Measurements from ENCODE around the gene HSPH1.
A peak's percentile ranks its signal among the peaks of the same experiment; 100 is the strongest.

HSPH1 gene

DNA sequence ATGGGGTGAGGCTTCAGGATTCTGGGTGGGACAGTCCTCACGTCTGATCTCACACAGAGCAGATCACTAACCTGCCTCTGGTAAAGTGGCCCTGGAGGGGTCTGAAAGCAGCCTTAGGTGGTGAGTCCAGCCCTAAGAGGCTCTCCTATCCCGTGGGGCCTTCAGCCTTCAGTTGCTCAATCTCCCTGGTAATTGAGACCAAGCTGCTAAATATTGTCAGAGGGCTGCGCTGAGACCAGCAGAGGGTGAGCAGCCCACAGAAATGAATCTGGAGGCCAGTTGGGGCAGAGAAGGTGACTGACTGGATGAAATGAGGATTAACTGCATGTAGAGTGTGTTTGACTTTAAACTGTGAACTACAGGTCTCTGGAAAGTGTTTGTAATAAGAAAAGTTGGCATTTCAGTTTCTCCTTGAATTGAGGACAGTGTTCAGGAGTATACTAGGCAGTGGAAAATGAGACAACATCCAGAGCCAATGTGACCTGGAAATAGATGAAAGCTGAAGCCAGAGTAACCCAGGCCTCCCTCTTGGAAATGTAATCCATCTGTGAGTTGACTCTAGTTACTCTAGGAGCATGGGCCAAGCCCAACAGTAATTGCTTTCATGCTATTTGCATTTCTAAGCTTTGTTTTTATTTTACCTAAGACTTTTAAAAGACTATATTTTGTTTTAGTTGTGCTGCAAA, 14.3 kb upstream of the HSPH1 start:
- no peak for DNase-seq

DNA sequence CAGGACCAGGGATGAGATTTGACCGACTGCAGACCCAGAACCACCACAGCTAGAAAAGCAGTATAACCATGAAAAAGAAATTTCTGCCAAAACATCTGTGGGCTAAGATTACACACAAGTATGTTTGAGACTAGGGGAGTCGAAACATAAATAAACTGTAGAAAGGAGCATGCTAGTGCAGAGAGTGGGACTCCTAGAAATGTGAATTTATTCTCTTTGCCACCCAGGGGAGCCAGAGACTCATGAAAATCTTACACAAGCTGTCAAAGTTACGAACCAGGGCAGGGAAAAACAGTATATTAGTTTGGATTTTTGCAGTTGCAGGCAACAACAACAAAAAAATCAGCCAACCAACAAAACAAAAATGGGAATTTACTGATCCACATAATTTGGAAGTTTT, 12.3 kb upstream of the HSPH1 start:
- DNase-seq: no peak

DNA sequence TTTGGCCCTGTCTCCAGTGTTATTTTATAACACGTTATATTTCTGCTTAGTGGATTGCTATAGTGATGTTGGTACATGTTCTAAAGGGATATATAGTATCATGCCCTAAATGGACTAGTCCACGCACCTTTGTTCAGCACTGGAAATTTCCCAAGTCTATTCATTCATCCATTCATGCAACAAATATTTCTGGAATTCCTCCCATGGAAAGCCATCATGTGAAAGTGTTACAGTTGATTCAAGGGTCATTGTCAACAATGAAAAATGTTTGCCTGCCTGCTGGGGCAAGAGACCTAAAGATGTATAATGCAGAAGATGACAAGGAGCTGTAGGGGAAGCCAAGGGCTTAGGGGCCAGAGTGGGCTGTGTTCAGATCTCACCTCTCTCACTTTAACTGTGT, 10.8 kb upstream of the HSPH1 start:
- DNase-seq: no peak

DNA sequence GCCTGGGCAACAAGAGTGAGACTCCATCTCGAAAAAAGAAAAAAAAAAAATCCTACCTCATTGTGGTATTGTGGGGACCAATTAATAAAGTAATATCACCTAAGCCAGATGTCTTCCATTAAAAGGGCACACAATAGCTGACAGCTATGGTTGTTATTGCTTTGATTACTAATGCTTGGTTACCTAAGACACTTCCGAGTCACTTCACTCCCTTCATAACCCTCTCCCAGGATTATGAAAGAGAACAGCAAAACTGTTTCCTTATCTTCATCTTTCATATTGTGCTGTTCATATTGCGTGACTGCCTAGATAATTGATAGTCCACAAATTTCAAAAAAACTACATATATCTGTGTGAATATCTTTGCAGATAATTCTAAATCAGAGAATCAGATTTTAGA, 10.3 kb upstream of the HSPH1 start:
- DNase-seq: no peak

DNA sequence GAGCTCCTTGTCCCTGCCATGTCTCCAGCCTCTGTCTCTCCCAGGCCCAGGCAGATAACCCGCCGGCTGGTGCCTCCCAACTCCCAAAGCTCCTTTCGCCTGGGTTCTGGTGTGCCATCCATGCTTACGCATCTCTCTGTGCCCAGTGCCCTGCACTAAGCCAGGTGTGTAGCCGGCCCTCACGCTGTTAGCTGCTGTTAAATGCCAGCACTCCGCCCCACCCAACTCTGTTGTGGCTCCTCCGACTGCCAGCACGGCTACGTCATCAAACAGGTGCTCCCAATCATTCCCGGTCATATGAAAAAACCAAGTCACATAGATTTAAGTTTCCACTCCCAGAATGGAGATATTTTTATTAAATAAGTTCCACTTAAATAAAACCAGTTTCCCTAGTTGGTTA, 7.0 kb upstream of the HSPH1 start:
- no peak for DNase-seq

DNA sequence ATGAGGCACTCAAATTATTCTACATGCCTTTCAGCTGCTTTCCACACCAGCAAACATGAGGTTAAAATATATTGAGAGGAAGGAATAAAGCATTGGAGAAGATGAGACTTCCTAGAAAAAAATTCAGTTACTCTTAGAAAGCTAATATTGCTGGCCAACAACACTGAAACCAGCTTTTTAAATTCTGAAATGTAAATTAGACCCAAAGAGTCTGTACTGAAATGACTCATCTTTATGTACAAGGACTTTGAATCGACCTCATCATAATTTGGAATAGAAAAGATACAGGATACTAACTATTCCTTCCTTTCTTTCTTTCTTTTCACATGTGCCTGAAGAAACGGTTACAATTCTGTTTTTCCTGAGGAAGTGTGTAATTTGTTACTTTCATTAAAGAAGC, 6.5 kb upstream of the HSPH1 start:
- DNase-seq: no peak

DNA sequence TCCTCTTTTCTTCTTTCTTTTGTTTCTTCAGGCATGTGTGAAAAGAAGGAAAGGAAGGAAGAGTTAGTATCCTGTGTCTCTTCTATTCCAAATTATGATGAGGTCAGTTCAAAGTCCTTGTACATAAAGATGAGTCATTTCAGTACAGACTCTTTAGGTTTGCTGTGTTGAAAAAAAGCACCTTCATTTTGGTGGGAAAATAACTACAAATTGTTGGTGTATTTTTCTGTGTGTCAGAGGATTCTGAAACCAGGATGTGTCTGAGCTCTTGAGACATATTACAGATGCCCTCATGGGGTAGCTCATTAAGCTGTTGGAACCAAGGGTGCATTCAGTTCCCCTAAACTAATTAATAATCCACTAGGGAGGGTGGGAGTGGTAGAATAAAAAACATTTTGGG, 5.8 kb upstream of the HSPH1 start:
- DNase-seq: no peak

DNA sequence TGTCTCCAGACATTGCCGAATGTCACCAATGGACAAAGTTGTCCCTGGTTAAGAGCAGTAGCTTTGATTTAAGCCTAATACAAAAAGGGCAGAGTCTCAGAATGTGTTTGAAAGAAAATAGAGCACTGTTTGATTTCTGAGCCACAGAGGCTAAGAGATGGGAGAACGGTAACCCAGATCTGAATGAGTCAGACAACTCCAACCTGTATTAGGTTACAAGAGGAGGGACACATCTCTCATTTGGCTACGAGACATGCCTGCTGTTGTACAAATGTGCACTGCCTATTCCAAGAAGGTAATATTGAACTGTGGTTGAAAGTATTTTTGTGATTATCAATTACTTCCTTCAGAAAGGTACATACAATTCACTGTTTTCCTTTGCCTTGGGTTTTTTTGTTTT, 4.9 kb upstream of the HSPH1 start:
- DNase-seq: no peak

DNA sequence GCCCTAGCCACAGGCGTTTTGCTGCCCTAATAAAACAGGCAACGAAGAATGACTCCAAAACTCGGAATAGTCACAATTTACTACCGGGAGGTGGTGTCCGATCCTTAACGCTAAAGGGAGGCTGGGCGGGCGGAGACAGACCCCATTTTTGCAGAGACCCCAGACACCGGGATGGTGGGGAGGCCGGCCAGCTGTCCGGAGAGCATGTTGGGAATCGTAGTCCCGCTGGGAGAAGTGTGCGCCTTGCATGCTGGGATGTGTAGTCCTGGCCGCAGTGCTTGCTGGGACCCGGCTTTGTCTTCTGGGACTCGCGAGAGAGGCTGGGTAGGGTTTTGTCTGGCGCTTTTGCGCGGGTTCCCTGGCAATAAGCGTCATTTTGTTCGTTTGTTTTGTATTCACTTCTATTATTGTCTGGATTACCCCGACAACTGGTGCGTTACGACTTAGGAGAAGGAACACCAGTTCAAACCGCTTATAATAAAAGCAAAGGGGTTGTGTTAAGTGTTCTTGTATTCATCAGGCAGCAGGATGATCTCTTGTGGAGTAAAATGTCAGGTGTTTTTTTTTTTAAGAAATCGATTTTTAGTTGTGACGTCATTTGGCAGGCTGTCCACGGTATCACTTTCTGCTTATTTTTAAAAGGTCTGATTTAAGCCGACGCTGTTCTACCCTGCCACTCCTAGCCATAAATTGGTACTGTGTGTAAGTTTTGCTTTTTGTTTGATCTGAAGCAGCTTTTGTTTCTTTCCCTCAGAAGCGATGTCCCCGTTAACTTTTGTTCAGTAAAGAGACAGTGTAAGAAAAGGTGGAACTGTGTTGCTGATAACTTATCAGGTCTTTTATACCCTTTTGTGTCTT, 676 bp upstream of the HSPH1 start:
- DNase-seq: peak; percentile 96

DNA sequence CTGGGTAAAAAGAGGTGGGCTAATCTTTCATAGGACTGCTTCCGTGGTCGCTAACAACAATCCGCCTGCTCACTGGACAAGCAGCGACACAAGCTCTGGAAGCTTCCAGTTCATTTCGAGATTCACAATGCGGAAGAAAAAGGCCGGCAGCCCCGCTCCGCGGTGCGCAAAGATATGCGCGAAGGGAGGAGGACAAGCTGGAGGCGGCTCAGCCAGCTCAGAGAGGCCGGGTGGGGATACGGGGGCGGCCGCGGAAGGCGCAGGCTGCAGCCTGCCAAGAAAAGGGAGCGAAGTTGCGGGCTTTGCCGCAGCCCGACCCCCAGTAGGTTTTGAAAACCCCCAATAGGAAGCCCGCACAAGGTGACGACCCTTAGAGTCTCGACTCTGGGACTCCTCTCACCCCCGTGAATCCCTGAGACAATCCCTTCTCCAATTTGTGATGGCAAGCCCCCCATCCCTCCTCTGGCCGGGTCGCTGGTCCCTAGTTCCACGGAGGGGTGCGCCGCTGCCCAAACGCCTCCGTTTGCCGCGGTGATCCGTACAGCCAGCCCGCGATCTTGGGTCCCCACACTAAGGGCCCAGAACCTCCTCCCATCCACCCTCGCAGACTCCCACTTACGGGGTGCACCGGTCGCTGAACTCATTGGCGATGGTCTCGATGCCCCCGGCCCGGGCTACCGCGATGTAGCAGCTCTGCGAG, 697 bp downstream of the HSPH1 start:
- DNase-seq: no peak

DNA sequence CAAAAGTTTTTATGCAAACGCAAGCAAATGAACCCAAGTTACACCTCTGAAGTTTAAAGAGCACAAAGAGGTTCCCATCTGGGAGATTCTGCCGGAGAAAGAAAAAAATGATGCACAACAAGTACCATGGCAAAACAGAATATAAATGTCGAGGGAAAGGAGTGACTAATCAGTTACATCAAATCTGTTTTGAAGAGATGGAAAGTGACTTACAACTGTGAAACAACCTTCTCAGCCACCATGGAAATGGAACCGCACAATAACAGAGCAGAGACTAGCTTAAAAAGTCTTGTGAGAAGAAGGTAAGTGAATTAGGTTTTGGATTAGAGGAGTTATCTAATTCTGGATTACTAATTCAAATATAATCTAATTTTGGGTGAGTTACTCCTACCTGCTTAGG, 2.4 kb downstream of the HSPH1 start:
- no peak for DNase-seq

DNA sequence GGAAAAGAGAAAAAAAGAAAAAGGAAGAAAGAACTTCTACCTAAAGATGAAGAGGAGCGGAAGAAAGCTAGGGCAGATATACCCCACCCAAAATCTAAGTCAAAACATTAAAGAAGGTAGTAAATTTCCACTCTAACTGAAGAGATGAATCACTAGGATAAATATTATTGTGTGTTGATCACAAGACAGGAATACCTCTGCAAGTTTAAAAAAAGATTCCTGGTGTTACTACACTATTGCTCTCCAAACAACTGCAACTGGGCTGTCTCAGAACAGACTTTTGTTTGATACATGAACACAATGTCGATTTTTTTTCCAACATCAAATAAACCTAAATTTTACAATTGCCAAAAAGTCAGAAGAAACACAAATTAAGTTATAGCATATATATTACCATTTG, 6.8 kb downstream of the HSPH1 start:
- no peak for DNase-seq

DNA sequence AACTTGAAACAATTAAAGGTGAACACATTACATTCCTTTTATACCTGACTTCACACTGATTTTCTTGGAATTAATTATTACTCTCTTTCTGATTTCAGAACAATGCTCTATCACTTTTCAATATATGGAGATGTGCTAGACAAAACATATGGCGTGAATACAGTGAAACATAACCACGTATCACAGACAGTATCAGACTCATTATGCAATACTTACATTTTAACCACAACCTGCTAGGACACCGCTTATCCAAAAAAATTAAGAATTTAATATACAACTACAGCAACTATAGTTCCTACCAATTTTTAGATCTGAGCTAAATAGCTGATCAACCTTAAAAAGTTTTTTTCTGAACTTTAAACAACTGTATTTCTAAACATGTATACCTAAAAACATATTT, 9.9 kb downstream of the HSPH1 start:
- no peak for DNase-seq

DNA sequence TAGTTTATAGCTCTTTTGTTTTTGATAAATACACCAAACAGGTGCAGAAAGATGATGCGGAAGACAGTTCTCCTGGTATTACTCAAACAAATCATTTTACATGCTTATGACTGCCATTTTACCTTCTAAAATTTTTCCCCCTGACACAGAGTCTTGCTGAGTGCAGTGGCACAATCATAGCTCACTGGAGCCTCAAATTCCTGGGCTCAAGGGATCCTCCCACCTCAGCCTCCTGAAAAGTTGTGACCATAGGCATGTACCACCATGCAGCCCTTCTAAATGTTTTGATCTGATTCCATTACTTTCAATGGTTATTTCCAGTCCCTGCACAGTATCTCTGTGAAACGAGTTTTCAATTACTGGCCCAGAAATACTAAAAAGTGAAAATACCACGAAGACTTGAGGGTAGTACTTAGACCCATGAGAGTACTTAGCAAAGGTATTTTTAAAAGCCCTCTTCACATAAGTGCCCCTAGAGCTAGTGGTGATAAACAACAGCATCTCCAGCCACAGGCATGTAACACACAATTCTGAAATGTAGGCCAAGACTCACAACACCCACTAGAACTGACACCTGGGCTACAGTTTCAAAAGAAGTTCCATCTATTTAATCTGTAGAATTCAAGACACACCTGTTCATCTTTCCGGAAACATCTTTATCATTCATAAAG, 11.3 kb downstream of the HSPH1 start:
- no peak for DNase-seq

DNA sequence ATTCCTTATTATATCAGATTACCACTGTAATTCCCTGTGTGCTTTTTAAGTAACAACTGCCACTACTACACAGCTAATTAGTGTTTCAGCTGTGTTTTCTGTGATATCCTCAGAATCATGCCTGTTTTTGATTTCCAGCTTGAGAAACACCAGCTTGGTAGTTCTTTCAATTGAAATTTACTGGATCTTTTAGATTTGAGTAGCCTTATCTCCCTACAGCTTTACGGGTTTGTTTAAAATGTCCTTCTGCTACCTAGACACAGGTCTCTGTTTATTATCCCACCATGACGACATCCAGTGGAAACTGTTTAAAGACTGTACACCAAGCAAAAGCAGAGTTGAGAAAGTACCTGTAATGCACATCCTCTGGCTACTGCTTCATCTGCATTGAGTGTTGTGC, 12.1 kb downstream of the HSPH1 start:
- DNase-seq: no peak

DNA sequence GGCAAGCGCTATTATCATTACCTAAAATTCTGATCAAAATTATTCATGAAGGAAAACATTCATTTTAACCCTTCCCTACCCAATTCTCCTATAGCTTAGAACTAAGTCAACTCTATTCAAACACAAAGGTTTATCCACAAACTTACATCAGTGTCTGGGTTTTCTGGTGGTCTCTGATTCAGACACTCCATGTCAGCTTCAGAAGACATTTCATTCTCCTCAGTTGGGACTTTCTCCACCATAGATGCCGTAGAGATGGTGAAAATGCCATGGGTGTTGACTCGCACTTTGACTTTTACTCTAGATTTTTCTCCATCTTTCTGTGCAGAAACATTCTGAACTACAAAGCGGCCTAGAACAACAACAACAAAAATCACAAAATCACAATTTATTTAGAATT, 16.3 kb downstream of the HSPH1 start:
- DNase-seq: no peak

DNA sequence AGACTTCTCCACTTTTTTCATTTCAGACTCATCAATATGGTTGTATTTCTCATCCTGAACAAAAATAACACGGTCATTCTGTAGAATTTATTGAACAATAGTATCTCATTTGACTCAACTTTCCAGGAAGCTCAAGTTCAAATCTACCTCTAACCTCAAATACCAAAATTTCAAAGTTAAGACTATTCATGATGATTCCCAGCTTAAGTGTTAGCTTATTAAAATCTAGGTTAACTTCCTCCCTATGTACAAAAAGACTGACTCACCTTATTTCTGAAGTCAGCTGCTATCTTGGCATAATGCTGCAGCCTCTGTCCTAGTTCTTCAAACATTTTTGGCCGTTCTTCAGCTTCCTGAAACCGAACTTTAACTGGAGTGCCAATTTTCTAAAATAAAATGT, 23.2 kb downstream of the HSPH1 start:
- DNase-seq: no peak

DNA sequence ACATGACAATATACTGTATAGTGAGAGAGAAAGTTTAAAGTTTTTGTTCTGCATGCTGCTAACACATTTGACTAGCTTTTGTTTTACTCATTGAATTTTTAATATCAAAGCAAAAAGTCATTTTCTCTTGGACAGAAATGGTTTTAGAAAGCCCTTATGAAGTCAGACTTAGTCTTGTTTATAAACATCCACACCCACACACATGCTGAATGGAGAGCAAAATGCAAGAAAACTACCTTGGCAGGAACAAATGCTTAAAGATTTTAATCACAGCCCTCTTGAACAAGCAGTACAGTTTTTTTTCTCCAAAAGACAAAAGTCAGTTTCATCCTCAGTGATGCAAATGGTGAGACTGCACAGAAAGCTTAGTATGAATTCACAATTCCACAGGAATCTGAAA, 25.0 kb downstream of the HSPH1 start:
- no peak for DNase-seq

DNA sequence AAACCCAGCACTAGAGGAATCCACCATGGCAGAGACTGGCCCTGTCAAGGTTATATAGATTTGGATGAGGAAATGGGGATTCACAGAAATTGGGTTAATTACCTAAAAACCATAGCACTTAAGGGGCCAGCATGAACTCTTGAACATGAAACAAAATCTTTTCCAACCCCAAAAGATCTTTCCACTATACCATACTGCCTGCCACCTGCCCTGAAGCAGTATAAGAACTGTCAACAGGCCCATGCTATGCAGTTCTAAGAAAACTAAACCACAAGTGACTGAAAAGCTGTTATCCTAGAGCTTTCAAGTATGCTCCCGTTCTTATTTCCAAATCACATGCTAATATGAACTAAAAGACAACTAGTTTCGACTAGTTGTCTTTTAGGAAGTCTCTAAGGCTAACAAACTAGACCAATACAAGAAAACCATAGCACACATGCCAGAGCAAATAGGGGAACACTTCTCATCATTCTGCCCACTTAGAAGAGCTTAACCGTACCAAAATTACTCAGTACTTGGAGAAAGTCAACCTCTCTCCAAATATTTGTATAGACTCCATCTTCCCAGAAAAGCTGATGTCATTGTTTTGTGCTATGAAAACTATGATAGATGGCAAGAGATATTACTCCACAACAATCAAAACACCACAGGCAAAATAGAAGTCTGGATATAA, 27.5 kb downstream of the HSPH1 start:
- no peak for DNase-seq

DNA sequence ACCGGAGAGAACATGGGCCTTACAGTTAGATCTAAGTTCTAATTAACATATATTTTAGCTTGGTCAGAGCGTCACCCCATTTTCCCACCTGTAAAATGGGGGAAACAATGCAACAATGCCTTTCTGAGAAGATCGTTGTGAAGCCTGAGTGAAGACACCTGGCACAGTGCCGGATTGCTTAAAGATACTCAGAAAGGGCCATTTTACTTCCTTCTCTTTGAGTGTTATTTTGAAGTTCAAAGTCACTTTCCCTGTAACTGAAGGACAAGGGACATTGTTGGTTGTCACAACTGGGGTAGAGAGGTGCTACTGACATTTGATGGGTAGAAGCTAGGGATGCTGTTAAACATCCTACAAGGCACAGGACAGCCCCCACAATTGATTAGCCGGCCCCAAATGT, 28.1 kb downstream of the HSPH1 start:
- DNase-seq: no peak

DNA sequence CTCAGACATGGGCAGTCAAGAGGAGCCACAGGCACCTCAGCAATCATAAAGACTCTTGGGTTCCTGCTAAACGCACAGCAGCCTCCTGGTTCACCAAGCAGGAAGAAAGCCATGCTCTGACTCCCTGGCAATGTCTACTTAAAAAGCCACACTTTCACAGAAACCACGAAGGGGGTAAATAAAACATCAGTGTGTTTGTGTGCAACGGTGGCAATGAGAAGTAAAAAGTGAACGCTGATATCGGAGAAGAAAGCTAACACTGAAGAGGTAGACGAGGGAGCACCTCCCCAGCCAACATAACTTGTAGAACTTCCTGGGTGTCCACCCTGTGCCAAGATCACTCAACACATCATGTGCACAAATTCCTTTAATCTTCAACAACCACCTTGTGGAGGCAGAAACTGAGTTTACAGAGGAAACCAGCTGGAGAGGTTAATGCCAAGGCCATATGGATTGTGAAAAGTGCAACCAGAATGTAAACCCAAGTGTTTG, 30.2 kb downstream of the HSPH1 start:
- no peak for DNase-seq

DNA sequence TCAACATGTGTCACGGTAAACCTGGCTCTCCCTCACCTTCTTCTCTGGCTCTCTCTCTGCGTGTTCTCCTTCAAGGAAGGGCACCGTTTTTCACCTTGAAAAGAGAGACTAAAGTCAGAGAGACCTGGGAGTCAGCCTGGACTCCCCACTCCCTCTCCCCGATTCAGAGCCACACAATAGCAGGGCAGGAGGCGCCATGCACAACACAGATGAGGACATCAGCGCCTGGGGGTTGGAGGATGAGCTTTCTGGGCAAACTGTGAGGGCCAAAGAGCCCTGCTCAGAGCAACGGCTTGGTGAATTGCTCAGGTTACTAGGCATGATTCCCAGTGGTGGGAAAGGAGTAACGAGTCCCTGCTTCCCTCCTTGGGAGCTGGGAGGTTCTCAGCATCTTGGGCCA, 32.3 kb downstream of the HSPH1 start:
- DNase-seq: no peak

DNA sequence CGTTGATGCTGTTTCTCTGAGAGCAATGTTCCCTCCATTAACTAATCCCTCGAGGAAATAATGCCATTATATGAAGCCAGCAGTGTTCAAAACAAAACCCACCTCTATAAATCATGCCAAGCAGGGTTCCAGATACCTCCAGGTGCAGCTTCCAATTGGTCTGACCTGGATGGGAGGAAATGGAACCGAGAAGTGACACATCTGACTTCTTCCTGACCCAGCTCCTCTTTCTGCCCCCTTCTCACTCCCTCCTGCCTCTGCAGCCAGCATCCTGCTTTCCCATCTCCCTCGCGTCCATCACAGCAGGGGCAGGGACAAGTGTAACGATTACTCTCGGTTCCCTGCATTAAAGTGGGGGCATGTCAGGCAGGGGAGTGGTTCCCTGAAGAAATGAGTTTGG, 37.5 kb downstream of the HSPH1 start:
- DNase-seq: no peak
